Nephron (organoid): ENCODE measurements around the gene MRPL10.

ENCODE experiments used
- H3K27ac Mint-ChIP-seq, 3 experiments: 2 replicates each; pipeline ENCODE4 v1.8.0; 2020; ENCODE audit warnings: mixed read lengths in 3 of 3, mild to moderate bottlenecking in 2 of 3, moderate library complexity in 1 of 3
- H3K27me3 Mint-ChIP-seq: 2 replicates; pipeline ENCODE4 v1.8.0; 2021; ENCODE audit warnings: low read depth, mild to moderate bottlenecking, moderate library complexity, mixed read lengths
- H3K36me3 Mint-ChIP-seq: 2 replicates; pipeline ENCODE4 v1.8.0; 2020; ENCODE audit warnings: low read depth, mixed read lengths
- H3K4me1 Mint-ChIP-seq: 2 replicates; pipeline ENCODE4 v1.8.0; 2020; ENCODE audit warnings: mixed read lengths
- H3K4me3 Mint-ChIP-seq, 3 experiments: 2 replicates each; pipeline ENCODE4 v1.8.0; 2020; ENCODE audit warnings: mild to moderate bottlenecking in 3 of 3, mixed read lengths in 3 of 3, moderate library complexity in 2 of 3
- H3K9me3 Mint-ChIP-seq: 2 replicates; pipeline ENCODE4 v1.8.0; 2020; ENCODE audit warnings: mixed read lengths
- TF ChIP-seq, protein P1 (sequence below), 3 experiments: fragments of 200-600 bp; sonication (generic); IDR thresholded peaks; one replicate each; pipeline ENCODE4 v1.5.0; 2021; ENCODE audit warnings: antibody characterized with exemption in 3 of 3; ENCODE audit not compliant: unreplicated experiment in 3 of 3

Gene MRPL10

DNA sequence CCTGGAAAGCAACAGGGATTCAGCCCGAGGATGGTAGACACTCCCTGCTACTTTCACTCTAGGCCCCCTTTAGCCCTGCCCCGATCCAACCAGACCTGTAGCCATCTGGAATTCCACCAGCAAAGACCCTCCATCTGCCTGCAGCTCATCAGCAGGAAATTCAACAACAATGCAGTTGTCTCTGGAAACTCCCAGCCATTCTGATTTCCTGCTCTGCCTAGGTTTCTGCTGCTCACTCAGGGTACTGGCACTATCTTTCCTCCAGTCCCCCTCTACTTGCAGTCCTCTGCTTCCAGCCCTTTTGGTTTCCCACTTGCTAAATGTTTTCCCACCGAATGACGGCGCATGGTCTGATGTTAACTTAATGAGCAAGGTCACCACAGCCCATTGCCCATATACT lies 22.3 kb upstream of the MRPL10 start:
- TF ChIP-seq, protein P1, sequence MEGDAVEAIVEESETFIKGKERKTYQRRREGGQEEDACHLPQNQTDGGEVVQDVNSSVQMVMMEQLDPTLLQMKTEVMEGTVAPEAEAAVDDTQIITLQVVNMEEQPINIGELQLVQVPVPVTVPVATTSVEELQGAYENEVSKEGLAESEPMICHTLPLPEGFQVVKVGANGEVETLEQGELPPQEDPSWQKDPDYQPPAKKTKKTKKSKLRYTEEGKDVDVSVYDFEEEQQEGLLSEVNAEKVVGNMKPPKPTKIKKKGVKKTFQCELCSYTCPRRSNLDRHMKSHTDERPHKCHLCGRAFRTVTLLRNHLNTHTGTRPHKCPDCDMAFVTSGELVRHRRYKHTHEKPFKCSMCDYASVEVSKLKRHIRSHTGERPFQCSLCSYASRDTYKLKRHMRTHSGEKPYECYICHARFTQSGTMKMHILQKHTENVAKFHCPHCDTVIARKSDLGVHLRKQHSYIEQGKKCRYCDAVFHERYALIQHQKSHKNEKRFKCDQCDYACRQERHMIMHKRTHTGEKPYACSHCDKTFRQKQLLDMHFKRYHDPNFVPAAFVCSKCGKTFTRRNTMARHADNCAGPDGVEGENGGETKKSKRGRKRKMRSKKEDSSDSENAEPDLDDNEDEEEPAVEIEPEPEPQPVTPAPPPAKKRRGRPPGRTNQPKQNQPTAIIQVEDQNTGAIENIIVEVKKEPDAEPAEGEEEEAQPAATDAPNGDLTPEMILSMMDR (IDR thresholded peaks at IDR 0.05; ENCODE audit: unreplicated experiment in 3 of 3) = no peak
- H3K36me3 Mint-ChIP-seq = no peaks in the 10 kb centered on the region
- H3K9me3 Mint-ChIP-seq = no peaks in the 10 kb centered on the region
- H3K27ac Mint-ChIP-seq = peak overlapping the region in 1 of 3 experiments; percentile 7
- peaks cover 16% of the 10 kb centered on the region for H3K4me1 Mint-ChIP-seq
- H3K4me3 Mint-ChIP-seq = peak overlapping the region; percentile 22 to 31 (median 26)
- peaks cover 94% of the 10 kb centered on the region for H3K27me3 Mint-ChIP-seq

DNA sequence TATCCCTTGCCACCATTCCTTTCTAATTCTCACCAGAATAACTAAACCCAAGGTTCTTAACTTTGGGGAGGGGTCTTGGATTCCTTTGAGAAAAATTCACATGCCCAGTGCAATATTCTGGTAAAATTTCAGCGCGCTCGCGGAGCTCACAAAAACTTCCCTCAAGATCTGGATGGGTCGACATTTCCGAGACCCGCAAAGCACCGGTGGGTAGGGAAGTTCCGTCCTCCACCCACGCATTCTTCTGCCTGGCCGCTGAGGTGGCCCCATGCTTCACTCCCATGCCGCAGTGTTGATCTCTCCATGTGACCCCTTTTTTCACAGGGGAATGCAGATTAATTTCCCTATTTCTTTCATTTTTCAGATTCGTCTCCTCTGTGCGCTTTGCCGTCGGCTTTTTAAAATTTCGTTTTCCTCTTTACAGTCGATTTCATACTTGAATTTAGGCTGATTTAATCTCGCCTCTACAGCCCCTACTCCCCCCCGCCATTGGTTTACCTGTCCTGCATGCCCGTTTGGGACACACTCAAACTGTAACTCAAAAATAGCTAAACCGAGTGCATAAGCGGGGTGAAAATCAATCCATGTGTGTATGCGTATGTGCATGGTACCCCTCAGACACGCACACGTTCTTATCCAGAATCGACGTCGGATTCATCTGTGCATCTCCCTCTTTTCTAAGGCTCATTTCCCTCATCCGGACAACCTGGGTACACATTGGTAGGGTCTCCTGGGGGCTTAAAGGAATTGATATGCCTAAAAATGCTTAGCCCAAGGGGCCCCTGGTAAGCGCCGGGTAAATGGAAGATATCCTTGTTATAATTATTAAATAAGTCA lies 21.0 kb upstream of the MRPL10 start:
- Mint-ChIP-seq H3K9me3 (no peaks in the 10 kb centered on the region), H3K27me3 (peaks cover 98% of the 10 kb centered on the region), H3K36me3 (no peaks in the 10 kb centered on the region), H3K27ac (peak overlapping the region in 1 of 3 experiments; percentile 28), H3K4me3 (peak overlapping the region; percentile 71 to 78 (median 74)), H3K4me1 (peaks cover 16% of the 10 kb centered on the region)
- TF ChIP-seq, protein P1 (IDR thresholded peaks at IDR 0.05; ENCODE audit: unreplicated experiment in 3 of 3) = no peak

DNA sequence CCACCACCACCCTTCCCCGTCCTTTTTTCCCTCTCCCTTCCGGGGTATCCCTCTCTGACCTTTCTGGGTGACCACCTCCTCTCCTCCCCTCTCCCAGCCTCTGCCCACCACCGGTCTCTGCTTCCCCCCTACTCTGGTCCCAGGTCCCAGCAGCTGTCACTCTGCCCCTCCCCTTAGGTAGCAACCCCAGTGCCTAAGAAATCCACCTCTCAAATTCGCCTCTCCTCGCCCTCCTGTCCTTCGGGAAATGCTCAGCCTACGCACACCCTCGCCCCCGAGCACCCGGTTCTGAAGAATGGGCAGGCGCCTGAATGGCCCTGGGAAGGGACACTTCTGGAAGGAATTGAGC lies 20.4 kb upstream of the MRPL10 start:
- H3K36me3 Mint-ChIP-seq = no peaks in the 10 kb centered on the region
- H3K27me3 Mint-ChIP-seq = peaks cover 99% of the 10 kb centered on the region
- H3K9me3 Mint-ChIP-seq = no peaks in the 10 kb centered on the region
- peaks cover 16% of the 10 kb centered on the region for H3K4me1 Mint-ChIP-seq
- H3K27ac Mint-ChIP-seq = no peak overlapping the region
- TF ChIP-seq, protein P1 (IDR thresholded peaks at IDR 0.05; ENCODE audit: unreplicated experiment in 3 of 3) = no peak
- H3K4me3 Mint-ChIP-seq = peak overlapping the region; percentile 71 to 78 (median 74)

DNA sequence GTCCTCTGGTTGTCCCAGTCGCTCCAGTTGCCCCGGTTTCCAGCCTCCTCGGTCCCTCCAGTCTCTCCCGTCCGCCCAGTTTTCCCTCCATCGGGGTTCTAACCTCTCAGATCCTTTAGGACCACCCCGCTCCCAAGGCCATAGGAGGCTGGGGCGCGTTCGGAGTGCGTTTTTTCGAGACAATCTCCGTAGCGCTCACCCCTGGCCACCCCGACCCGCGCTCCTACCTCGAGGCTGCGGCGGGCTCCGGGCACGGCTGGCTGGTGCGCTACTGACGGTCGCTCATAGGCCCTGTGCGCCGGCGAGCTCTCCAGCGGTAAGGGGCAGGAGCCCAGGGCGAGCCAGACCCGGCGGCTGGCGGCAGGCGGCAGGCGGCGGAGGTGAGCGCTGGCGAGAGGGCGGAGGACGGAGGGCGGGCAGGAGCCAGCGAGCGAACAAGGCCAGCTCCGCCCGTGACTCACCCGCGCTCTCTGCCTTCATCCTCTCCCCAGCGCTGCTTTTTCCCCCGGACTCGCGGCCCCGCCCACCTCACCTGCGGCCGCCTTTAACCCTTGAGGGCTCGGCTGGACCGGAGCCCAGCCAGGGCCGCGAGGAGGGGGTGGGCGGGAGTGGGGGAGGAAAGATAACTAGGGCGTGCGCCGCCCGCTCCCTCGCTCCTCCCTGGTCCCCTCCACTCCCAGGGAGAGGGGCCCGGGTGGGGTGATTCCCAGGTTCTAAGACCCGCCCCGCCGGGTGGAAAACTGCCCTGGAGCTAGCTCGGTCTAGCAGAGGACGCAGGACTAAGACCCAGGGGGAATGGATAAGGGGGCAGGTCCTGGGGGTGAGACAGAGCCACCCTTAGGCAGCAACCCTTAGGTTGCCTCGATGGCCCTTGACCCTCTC lies 19.6 kb upstream of the MRPL10 start, which contains the start of gene SP6:
Gene SP6, minus strand, starts transcription at position 472 of the 882 bp plus-strand sequence. CDS start 2,734 bp downstream, outside the sequence.
- TF ChIP-seq, protein P1 (IDR thresholded peaks at IDR 0.05; ENCODE audit: unreplicated experiment in 3 of 3) = no peak
- H3K27ac Mint-ChIP-seq = no peak within 1 kb of the TSS
- peaks cover 23% of the 10 kb centered on the region for H3K4me1 Mint-ChIP-seq
- H3K27me3 Mint-ChIP-seq = peaks cover 99% of the 10 kb centered on the region
- peak within 1 kb of the TSS; percentile 72 to 80 (median 79) for H3K4me3 Mint-ChIP-seq
- no peaks in the 10 kb centered on the region for H3K9me3 Mint-ChIP-seq
- H3K36me3 Mint-ChIP-seq = no peaks in the 10 kb centered on the region

DNA sequence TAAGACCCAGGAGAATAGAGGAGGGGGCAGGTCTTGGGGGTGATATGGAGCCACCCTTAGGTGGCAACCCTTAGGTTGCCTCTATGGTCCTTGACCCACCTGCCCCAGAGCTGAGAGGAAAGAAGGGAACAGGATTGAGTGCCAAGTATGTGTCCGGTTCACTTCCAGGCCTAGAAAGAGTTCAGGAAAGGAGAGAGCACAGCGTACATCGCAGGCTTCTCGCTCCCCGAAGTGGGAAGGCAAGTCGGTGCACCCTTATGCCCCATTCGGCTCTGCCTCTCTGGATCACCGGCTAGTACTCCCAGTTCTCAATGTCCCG lies 19.0 kb upstream of the MRPL10 start:
- H3K36me3 Mint-ChIP-seq = no peaks in the 10 kb centered on the region
- no peaks in the 10 kb centered on the region for H3K9me3 Mint-ChIP-seq
- peaks cover 29% of the 10 kb centered on the region for H3K4me1 Mint-ChIP-seq
- no peak overlapping the region for H3K27ac Mint-ChIP-seq
- H3K4me3 Mint-ChIP-seq = peak overlapping the region; percentile 72 to 80 (median 79)
- TF ChIP-seq, protein P1 (IDR thresholded peaks at IDR 0.05; ENCODE audit: unreplicated experiment in 3 of 3) = no peak
- peaks cover 99% of the 10 kb centered on the region for H3K27me3 Mint-ChIP-seq
